ENCODE data around the gene HYLS1.

HYLS1 gene

DNA sequence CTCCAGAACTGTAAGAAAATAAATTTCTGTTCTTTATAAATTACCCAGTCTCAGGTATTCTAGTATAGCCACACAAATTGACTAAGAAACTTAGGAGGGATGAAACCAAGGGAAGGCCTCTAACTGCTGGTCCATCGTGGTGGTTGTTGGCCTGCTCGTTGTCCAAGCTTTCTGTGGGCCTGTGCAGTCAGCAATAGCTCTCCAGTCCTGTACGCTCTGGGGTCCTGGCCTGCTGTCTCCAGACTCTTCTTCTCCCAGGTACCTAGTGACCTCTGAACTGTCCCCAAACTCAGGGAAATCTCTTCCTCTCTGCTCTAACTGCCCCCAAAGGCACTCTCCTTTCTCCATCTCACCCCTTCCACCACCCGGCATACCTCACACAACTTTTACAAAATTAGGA is 52.7 kb downstream of the HYLS1 start:
- no peak overlapping the region for H3K4me3 ChIP-seq (ENCODE audit: low read depth, low read length)
- DNase-seq (ENCODE audit: low read depth), result no peak
- TF ChIP-seq, protein P1, sequence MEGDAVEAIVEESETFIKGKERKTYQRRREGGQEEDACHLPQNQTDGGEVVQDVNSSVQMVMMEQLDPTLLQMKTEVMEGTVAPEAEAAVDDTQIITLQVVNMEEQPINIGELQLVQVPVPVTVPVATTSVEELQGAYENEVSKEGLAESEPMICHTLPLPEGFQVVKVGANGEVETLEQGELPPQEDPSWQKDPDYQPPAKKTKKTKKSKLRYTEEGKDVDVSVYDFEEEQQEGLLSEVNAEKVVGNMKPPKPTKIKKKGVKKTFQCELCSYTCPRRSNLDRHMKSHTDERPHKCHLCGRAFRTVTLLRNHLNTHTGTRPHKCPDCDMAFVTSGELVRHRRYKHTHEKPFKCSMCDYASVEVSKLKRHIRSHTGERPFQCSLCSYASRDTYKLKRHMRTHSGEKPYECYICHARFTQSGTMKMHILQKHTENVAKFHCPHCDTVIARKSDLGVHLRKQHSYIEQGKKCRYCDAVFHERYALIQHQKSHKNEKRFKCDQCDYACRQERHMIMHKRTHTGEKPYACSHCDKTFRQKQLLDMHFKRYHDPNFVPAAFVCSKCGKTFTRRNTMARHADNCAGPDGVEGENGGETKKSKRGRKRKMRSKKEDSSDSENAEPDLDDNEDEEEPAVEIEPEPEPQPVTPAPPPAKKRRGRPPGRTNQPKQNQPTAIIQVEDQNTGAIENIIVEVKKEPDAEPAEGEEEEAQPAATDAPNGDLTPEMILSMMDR (IDR thresholded peaks at IDR 0.05; ENCODE audit: insufficient read depth, low read depth, low read length, missing control alignments), result no peak

DNA sequence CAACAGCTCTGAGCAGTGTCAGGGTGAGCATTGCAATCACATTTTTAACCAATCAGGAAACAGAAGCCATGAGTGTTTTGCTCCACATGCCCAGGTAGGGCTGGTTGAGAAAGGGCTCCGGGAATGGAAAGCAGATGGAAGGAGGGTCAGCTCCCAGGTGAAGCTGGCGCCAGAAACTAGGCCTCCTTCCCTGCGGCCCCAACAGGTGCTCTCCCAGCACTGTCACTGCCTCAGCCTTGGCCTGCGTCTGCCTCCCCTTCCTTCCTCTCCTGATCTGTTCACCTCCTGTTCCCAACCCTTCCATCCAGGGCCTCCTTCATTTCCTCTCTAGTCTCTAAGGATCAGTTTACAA is 53.8 kb downstream of the HYLS1 start:
- no peak for DNase-seq (ENCODE audit: low read depth)
- H3K4me3 ChIP-seq (ENCODE audit: low read depth, low read length), result no peak overlapping the region
- TF ChIP-seq, protein P1 (IDR thresholded peaks at IDR 0.05; ENCODE audit: insufficient read depth, low read depth, low read length, missing control alignments), result no peak

DNA sequence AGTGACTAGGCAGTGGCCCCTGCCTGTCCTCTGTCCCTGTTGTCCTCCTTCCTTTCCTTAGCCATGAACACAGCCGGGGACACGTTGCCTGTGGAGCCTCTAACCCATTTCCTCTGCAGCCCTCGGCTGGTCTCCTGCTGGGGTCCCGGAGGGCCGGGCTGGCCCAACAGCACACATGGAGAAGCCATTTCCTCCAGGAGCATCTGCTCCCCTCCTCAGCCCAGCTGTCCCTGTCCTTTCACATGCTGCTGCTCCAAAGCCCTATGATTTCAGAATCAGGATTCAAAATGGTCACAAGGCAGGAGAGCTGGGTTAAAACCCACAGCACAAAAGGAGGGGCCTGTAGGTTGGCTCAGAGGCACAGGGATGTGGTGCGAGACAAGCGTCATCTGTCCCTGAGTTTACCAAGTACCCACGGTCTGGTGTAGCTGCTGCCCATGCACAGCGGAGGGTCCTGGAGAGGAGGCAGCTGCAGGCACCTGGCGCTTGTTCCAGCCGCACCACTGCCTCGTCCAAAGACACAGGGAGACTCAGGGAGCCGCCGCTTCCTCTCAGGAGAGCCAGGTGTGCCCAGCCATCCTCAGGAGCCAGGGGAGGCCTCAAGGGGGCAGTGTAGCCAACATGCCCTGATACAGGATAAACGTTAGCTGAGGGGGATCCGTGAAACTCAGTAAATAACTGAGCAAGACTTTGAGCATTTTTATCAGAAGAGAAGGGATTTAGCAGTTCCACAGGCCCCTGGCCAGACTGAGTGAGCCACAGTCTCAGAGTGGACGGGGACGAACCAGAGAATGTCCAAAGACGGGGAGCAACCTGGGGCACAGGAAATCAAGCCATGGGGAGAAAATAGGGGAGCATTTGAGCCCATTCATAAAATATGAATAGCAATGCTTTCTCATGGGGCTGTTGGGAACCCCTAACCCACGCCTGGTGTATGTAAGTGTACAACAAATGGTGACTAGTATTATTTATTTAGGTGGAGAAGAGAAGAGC is 54.4 kb downstream of the HYLS1 start:
- no peak overlapping the region for H3K4me3 ChIP-seq (ENCODE audit: low read depth, low read length)
- peak; percentile 47 for DNase-seq (ENCODE audit: low read depth)
- TF ChIP-seq, protein P1 (IDR thresholded peaks at IDR 0.05; ENCODE audit: insufficient read depth, low read depth, low read length, missing control alignments), result peak; percentile 80

DNA sequence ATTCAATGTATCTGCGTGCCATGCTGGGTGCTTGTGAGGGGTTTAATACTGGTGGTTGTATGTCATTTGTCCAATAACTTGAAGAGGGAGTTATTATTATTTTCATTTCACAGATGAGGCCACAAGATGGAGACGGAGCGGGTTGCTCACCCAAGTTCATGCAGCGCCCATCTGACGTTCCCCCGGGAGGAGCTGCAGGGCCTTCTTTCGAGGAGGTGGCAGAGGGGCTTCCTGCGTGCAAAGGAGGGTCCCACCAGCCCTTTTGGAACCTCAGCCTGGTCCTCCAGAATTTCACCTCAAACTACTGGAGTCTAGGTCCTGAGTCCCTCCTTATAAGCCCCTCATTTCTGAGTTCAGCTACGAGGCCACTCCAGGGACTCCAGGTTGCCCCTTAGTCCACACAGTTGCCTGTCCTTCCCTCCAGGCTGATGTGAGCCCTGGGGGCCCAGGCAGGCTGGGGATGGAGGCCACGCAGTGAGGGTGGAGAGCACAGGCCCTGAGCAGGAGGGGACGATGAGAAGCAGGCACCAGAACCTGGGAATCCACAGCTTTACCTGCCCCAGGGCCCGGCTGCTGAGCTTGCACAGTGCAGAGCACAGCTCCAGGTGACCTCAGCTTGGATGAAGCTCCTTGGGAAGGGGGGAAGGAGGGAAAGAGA is 55.4 kb downstream of the HYLS1 start:
- no peak for DNase-seq (ENCODE audit: low read depth)
- TF ChIP-seq, protein P1 (IDR thresholded peaks at IDR 0.05; ENCODE audit: insufficient read depth, low read depth, low read length, missing control alignments), result no peak
- no peak overlapping the region for H3K4me3 ChIP-seq (ENCODE audit: low read depth, low read length)

DNA sequence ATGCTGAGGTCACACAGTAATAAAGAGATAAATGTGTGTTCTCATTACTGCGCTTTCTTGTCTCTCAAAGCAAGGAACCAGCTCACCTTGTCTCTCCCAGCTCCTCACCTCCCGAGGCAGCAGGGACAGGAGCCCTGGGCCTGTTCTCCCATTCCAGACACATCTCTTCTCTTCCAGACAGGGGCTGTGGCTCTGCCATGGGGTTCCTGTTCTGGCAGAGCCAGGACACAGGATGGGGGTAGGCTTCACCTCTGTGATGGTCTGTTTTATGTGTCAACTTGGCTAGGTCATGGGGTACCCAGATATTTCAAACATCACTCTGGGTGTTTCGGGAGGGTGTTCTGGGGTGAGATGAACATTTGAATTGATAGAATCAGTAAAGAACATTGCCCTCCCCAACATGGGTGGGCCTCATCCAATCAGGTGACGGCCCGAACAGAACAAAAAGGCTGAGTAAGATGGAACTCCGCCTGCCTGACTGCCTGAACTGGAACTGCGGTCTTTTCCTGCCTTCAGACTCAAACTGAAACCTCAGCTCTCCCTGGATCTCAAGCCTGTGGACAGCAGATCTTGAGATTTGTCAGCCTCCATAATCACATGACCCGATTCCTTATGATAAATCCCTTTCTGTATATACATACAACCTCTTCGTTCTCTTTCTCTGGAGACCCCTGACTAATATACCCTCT is 56.3 kb downstream of the HYLS1 start:
- H3K4me3 ChIP-seq (ENCODE audit: low read depth, low read length), result no peak overlapping the region
- TF ChIP-seq, protein P1 (IDR thresholded peaks at IDR 0.05; ENCODE audit: insufficient read depth, low read depth, low read length, missing control alignments), result no peak
- DNase-seq (ENCODE audit: low read depth), result no peak

DNA sequence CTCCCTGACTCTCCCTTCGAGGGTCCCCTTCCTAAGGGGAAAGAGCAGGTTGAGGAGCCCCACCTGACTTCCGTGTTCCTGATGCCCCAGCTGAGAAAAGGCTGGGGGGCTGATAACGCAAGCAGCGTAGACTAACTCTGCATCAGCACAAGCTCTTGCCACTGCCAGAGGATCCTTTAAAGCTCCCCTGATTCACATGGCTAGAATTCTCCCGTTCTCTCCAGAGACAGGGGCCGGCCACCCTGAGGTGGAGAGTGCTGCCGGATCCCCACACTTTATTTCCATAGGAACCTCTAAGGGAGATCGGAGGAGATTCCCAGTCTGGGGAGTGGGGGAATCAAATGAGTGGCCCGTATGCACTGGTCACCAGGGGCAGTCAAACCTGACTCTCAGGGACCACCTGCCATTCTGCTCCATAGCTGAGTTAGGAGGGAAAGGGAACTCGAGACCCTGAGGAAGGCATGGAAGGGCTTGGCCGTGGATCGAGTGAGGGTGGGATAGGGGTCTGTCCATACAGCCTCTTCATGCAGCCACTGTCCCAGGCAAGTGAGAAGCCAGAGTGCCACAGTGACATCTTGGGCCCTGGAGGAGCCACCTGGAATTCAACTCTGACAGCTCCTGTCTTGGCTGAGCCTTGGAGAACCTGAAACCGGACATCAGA is 57.0 kb downstream of the HYLS1 start:
- H3K4me3 ChIP-seq (ENCODE audit: low read depth, low read length), result no peak overlapping the region
- TF ChIP-seq, protein P1 (IDR thresholded peaks at IDR 0.05; ENCODE audit: insufficient read depth, low read depth, low read length, missing control alignments), result no peak
- DNase-seq (ENCODE audit: low read depth), result no peak
